ENCODE measurements around the gene PYROXD2.

- TF ChIP-seq CTCF (IDR thresholded peaks at IDR 0.05): no peak
- no peak for TF ChIP-seq POLR2A (IDR thresholded peaks at IDR 0.05)
Observed at GRCh38 chr10:98363220-98363619, 51.8 kb downstream of the PYROXD2 start.
